Right lobe of liver (tissue), 6 donors: ENCODE measurements around the gene PRKCB. TPM values are rescaled to one million over a fixed set of nuclear protein-coding genes. Genes with fewer than 3 reads are reported as not detected.

Source experiments
- ATAC-seq, 4 donors: fragments of 200-7000 bp; cut with Tn5 transposase; one replicate each; pipeline ENCODE4 v1.9.1; 2020; ENCODE audit warnings: mild to moderate bottlenecking in 4 of 4, moderate library complexity in 4 of 4
- DNase-seq, 3 donors: peaks; one replicate each; pipeline ENCODE4 v3.0.0-alpha.2; 2020
- H3K27ac ChIP-seq, 3 donors: fragments of 200-600 bp; one replicate each; pipeline ENCODE4 v1.8.0; 2022
- H3K27me3 ChIP-seq, 2 donors: fragments of 200-600 bp; one replicate each; pipeline ENCODE4 v1.8.0; 2022
- H3K36me3 ChIP-seq, 4 donors: fragments of 200-600 bp; sonication (generic) in 1 of 4; one replicate each; pipeline versions ENCODE4 v1.5.1 to v1.8.0; 2017 to 2022; ENCODE audit warnings: control low read depth in 1 of 4
- H3K4me1 ChIP-seq, 4 donors: fragments of 200-600 bp; sonication (generic) in 1 of 4; one replicate each; pipeline versions ENCODE4 v1.5.1 to v1.8.0; 2017 to 2022; ENCODE audit warnings: control low read depth in 1 of 4
- H3K4me3 ChIP-seq, 3 donors: fragments of 200-600 bp; one replicate each; pipeline ENCODE4 v1.8.0; 2022
- H3K9me3 ChIP-seq, 4 donors: fragments of 200-600 bp; sonication (generic) in 1 of 4; one replicate each; pipeline versions ENCODE4 v1.5.1 to v1.8.0; 2017 to 2022; ENCODE audit warnings: control low read depth in 1 of 4
- CTCF ChIP-seq, 4 donors: fragments of 200-600 bp in 3 of 4; fragments of 450-650 bp in 1 of 4; IDR thresholded peaks; one replicate each; pipeline versions ENCODE4 v1.5.1 to v1.8.0; 2016 to 2022; ENCODE audit warnings: antibody characterized with exemption in 4 of 4, mild to moderate bottlenecking in 2 of 4
- POLR2A ChIP-seq: fragments of 450-650 bp; IDR thresholded peaks from one replicate; pipeline ENCODE4 v1.6.1; 2017; ENCODE audit warnings: antibody characterized with exemption, mild to moderate bottlenecking
- WGBS: methylation state at CpG from one replicate; pipeline ENCODE4 v1.1.6; 2018; ENCODE audit warnings: low coverage, low lambda C conversion rate; ENCODE audit not compliant: insufficient coverage; ENCODE audit errors: missing lambda C conversion rate; 5-methylcytosine and 5-hydroxymethylcytosine counted together
- intact Hi-C, 2 donors: fragments of 100-400 bp; cut with DNase I; formaldehyde crosslinking; loops; one replicate each; pipeline versions ENCODE4 v1.11.2 to v1.14.1; 2022
- total RNA-seq, 6 experiments: library from RNA; depleted of rRNA in 2 of 6; stranded (reverse); fragments of >200 nt in 2 of 6; fragmentation: NEBNext Ultra II Directional in 3 of 6; extraction: Animal tissue kit (Norgen Biotek cat#: 25700) in 3 of 6; gene quantifications; one replicate each; pipeline versions ENCODE4 v1.1.0 to v1.2.4, GENCODE V29; 2016 to 2023
- donor health status: DM: no; HTN: yes; CAD: no.
- donor health status: DM: no; HTN: no; CAD: no.
- donor health status: DM: no; HTN: no; CAD: no.
- donor health status: DM: no; HTN: yes; CAD: no.
- donor health status: DM: no; HTN: yes; CAD: no.

PRKCB gene
- total RNA-seq, 6 experiments from 2014 or later: 1.7 to 8.1 (median 3.5) TPM

- intact Hi-C loops: loop anchor here (10.0 kb wide), 2 partner anchors 210 to 460 kb away; partner anchors contain the start of gene CACNG3 (in 1 of the 2)
- H3K36me3 ChIP-seq: no peaks in the 10 kb centered on the region
- no peaks in the 10 kb centered on the region for H3K4me1 ChIP-seq
- no peaks in the 10 kb centered on the region for H3K27me3 ChIP-seq
- ATAC-seq (no peak), DNase-seq (no peak)
- 73% methylated on average over 2 of the region's 2 CpGs for WGBS
- no peak overlapping the region for H3K27ac ChIP-seq
- no peak overlapping the region for H3K4me3 ChIP-seq
- TF ChIP-seq CTCF (IDR thresholded peaks at IDR 0.05) (no peak), POLR2A (no peak)
- H3K9me3 ChIP-seq: no peaks in the 10 kb centered on the region
These were observed 208.7 kb downstream of the PRKCB start for GRCh38 chr16:24044467-24044866.

- H3K4me3 ChIP-seq: no peak overlapping the region
- H3K4me1 ChIP-seq: no peaks in the 10 kb centered on the region
- 50% methylated on average over 2 of the region's 12 CpGs for WGBS
- ATAC-seq (no peak), DNase-seq (no peak)
- H3K36me3 ChIP-seq: no peaks in the 10 kb centered on the region
- H3K9me3 ChIP-seq: no peaks in the 10 kb centered on the region
- intact Hi-C loops: loop anchor here (5.0 to 10.0 kb wide), 3 partner anchors 209 to 459 kb away; partner anchors contain the start of gene CACNG3 (in 1 of the 2)
- no peaks in the 10 kb centered on the region for H3K27me3 ChIP-seq
- H3K27ac ChIP-seq: no peak overlapping the region
- TF ChIP-seq POLR2A (no peak), CTCF (IDR thresholded peaks at IDR 0.05) (peak in 1 of 4 donors; percentile 15)
These were observed 209.9 kb downstream of the PRKCB start for GRCh38 chr16:24045641-24046040.

- 44% methylated on average over 4 of the region's 4 CpGs for WGBS
- ATAC-seq (no peak), DNase-seq (no peak)
- intact Hi-C loops: loop anchor here (5.0 to 10.0 kb wide), 3 partner anchors 208 to 458 kb away; partner anchors contain the start of gene CACNG3 (in 1 of the 2)
- TF ChIP-seq POLR2A (no peak), CTCF (IDR thresholded peaks at IDR 0.05) (no peak)
- Histone ChIP-seq H3K36me3 (no peaks in the 10 kb centered on the region), H3K27me3 (no peaks in the 10 kb centered on the region), H3K9me3 (no peaks in the 10 kb centered on the region), H3K4me3 (no peak overlapping the region), H3K4me1 (no peaks in the 10 kb centered on the region), H3K27ac (no peak overlapping the region)
These were observed 210.7 kb downstream of the PRKCB start for GRCh38 chr16:24046442-24046841.

- no peaks in the 10 kb centered on the region for H3K36me3 ChIP-seq
- WGBS: 40% methylated on average over 3 of the region's 5 CpGs
- H3K4me3 ChIP-seq: no peak overlapping the region
- no peaks in the 10 kb centered on the region for H3K9me3 ChIP-seq
- DNase-seq (no peak), ATAC-seq (no peak)
- intact Hi-C loops: loop anchor here (5.0 to 10.0 kb wide), 3 partner anchors 206 to 456 kb away; partner anchors contain the start of gene CACNG3 (in 1 of the 2)
- H3K4me1 ChIP-seq: no peaks in the 10 kb centered on the region
- H3K27ac ChIP-seq: no peak overlapping the region
- TF ChIP-seq POLR2A (no peak), CTCF (IDR thresholded peaks at IDR 0.05) (no peak)
- no peaks in the 10 kb centered on the region for H3K27me3 ChIP-seq
These were observed 213.3 kb downstream of the PRKCB start for GRCh38 chr16:24049113-24049512.
